NCI-H2107 treated with DMSO at 0.1 percent for 48 hours (cell line): ENCODE results near the gene NDEL1.

Experiments
- DNase-seq: peaks from one replicate; lab custom pipeline; 2025; ENCODE audit not compliant: unreplicated experiment; lab: John Stamatoyannopoulos, UW

Gene NDEL1

GRCh38 chr17:8502126-8502525, 66.4 kb downstream of the NDEL1 start:
- no peak for DNase-seq

DNA sequence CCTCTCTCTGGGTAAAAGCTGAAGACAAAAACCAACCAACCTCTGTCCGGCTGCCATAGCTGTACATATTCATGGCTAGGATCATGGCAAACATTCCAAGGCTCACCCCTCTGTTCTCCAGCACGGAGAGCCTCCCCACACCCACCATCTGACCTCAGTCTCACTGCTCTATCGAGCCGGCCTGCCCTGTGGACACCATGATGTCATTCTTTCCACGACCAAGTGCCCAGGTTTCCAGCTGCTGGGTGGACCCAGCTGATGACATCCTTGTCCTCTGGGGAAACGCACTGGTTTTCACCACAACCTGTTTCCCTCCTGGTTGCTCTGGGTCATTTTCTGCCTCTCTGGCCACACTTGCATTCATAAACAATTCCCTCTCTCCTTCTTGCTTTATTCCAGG, 67.7 kb downstream of the NDEL1 start:
- no peak for DNase-seq

- peak; percentile 33 for DNase-seq
Observed at GRCh38 chr17:8503807-8504206, 68.1 kb downstream of the NDEL1 start.

GRCh38 chr17:8504460-8505207, 69.0 kb downstream of the NDEL1 start:
- no peak for DNase-seq

DNA sequence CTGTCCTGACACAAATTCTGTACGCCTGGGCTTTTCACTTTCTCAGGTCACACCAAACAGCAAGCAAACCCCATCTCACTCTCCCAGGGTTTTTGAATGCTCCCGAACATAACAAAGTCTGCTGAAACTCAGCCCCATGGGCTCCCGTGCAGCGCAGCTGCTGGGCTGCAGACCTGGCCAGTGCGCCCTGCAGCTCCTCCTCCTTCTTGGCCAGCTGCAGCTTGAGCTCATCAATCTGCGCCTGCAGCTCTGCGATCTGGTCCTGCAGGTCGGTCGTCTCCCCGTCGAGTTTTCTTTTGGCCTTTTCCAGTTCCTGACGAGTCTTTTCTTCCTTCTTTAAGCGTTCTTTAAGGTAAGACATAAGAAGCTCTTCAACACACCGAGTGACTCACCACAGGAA, 70.5 kb downstream of the NDEL1 start:
- no peak for DNase-seq

DNA sequence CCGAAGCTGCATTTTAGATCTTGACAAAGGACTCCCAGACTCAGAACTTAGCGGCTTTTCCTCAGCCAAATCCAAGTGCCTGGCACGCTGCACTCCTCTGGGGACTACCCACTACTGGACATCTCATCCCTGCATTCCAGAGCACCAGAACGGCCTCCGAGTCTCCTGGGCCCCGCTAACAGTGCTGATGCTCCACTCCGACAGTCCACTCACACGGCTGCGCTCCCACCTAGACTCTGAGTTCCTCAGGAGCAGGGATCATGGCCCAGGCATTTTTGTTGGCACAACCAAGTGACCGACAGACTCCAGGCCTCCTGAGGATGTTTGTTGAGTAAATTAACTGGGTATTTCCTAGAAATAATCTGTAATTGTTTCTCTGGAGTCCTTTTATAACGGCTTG, 79.1 kb downstream of the NDEL1 start:
- DNase-seq: no peak
